ENCODE data around the gene SUN1.
A peak's percentile ranks its signal among the peaks of the same experiment; 100 is the strongest.
"Not testable (repeated sequence)": the region's sequence is repeated elsewhere in the genome, so short reads cannot be mapped to it uniquely, and the experiment has no call there.

Gene SUN1

DNA sequence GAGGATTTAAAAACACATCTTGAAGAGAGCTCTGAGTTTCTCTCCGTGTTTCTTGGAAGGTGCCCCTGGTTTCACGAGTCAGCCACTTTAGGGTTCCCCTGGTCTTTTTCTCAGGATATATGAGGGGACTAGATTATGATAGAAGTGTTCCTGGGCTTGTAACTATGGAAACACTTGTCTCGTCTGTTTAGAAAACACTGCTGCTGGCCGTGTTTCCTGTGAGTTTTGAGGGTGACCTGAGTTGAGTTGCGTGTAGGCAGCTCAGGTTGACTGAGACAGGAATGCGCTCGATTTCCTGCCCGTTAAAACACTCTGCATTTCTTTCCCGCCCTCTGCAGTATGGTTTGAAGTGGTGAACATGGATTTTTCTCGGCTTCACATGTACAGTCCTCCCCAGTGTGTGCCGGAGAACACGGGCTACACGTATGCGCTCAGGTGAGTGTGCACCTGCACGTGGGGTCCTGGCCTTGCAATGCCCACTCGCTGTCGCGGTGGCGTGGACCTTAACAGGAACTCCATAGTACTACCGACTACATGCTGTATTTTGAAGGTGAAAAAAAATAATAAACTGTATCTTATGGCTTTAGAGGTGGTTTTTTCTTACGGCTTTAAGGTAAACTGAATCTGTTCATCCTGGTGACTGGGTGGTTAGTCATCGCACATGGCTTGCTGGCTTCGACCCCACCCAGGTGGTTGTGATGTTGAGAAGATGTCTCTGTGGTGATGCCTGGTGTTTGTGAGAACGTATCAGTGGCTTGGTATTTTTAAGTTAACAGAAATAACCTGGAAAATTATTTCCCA, at the start of gene SUN1:
Gene SUN1 (plus strand): TSS at position 310 of the 801 bp plus-strand sequence. CDS start 49 bp downstream, at position 359.
- peak; percentile 50 to 82 for DNase-seq

GRCh38 chr7:782718-783449, 49.4 kb upstream of the SUN1 start:
- no peak for DNase-seq

GRCh38 chr7:783556-784490, 48.5 kb upstream of the SUN1 start:
- no peak for DNase-seq

- no peak for DNase-seq
Measured at GRCh38 chr7:784971-785370, 47.3 kb upstream of the SUN1 start.

DNA sequence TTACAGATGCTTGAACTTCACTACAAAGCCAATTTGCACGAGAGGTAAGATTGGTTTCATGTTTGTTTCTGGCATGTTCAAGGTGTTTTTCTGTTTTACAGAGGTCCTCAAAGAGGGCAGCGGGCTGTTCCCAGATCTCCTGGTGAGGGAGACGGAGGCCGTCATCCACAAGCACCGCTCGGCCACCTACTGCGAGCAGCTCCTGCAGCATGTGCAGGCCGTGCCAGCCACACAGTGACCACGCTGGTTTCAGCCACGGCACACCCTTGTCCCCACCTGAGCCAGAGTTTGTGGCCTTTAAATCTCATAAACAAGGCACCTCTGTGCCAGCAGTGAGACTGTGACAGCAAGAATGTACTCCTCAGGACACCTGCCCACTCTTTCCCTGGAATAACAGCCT, 46.9 kb upstream of the SUN1 start:
- DNase-seq = no peak

- DNase-seq = peak; percentile 66 to 71
Measured at GRCh38 chr7:786472-787255, 45.6 kb upstream of the SUN1 start.

DNA sequence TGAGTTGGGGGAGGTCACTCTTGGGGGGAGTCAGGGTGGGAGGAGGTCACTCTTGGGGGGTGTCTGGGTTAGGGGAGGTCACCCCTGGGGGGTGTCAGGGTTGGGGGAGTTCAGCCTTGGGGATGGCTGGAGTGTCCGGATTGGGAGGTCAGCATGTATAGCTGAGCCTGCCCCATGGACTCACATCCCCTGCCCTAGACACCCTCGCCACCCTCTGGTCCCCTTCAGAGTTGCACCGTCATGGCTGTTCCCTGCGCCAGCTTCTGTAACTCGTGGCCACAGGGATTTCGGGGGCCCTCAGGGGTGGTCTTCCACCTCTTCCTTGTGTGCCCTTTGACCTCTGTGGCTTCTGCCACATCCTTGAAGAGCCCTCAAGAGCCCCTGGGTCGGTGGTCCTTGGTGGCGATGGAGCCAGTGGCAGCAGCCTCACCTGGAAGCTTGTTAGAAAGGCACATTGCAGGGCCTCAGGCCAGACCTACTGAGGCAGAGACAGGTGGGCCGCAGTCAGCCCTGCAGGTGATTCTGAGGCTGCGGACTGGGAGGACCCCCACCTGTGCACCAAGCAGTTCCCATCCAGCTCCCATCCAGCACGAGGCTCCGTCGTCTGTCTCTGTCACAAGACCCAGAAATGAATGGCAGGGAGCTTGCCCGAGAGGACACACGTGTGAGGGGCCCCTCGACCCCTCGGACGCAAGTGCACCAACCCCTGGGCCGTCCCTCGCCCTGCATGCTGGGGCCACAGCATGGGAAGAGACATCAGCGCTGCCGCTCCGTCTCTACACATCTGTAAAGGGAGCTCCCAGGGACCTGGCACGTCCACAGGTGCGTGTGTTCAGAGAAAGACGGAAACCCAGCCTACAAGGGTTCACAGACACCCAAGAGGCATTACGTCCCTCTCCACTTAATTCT, 44.7 kb upstream of the SUN1 start:
- DNase-seq = no peak

GRCh38 chr7:791519-791918, 40.8 kb upstream of the SUN1 start:
- no peak for DNase-seq

- no peak for DNase-seq
Measured at GRCh38 chr7:794207-794606, 38.1 kb upstream of the SUN1 start.

DNA sequence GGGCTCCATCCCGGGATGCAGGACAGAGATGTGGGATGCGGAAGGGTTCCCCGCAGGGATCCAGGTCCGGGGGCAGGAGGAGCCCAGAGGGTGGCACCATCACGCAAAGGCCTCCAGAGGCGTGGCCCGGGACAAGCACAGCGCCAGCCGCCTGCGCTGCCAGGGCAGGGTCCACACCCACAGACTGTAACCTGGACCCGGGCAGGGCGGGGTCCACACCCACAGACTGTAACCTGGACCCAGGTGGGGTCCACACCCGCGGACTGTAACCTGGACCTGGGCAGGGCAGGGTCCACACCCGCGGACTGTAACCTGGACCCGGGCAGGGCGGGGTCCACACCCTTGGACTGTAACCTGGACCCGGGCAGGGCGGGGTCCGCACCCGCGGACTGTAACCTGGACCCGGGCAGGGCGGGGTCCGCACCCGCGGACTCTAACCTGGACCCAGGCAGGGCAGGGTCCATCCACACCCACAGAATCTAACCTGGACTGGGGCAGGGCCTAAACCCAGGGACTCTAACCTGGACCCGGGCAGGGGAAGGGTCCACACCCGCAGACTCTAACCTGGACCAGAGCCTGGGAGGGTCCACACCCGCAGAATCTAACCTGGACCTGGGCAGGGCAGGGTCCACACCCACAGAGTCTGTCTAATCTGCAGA, 37.5 kb upstream of the SUN1 start:
- no peak for DNase-seq

DNA sequence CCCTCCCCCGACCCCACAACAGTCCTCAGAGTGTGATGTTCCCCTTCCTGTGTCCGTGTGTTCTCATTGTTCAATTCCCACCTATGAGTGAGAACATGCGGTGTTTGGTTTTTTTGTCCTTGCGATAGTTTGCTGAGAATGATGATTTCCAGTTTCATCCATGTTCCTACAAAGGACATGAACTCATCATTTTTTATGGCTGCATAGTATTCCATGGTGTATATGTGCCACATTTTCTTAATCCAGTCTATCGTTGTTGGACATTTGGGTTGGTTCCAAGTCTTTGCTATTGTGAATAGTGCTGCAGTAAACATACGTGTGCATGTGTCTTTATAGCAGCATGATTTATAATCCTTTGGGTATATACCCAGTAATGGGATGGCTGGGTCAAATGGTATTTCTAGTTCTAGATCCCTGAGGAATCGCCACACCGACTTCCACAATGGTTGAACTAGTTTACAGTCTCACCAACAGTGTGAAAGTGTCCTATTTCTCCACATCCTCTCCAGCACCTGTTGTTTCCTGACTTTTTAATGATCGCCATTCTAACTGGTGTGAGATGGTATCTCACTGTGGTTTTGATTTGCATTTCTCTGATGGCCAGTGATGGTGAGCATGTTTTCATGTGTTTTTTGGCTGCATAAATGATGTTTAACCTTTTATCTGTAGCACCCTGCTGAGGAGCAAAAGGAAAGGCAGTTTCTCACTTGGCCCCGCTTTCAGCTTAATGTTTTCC, 35.7 kb upstream of the SUN1 start:
- not testable (repeated sequence) for DNase-seq

GRCh38 chr7:798921-799470, 33.3 kb upstream of the SUN1 start:
- DNase-seq = no peak

- DNase-seq = no peak
Measured at GRCh38 chr7:800692-801091, 31.6 kb upstream of the SUN1 start.

- not testable (repeated sequence) for DNase-seq
Measured at GRCh38 chr7:801351-801750, 30.9 kb upstream of the SUN1 start.

- no peak for DNase-seq
Measured at GRCh38 chr7:801940-802381, 30.3 kb upstream of the SUN1 start.

DNA sequence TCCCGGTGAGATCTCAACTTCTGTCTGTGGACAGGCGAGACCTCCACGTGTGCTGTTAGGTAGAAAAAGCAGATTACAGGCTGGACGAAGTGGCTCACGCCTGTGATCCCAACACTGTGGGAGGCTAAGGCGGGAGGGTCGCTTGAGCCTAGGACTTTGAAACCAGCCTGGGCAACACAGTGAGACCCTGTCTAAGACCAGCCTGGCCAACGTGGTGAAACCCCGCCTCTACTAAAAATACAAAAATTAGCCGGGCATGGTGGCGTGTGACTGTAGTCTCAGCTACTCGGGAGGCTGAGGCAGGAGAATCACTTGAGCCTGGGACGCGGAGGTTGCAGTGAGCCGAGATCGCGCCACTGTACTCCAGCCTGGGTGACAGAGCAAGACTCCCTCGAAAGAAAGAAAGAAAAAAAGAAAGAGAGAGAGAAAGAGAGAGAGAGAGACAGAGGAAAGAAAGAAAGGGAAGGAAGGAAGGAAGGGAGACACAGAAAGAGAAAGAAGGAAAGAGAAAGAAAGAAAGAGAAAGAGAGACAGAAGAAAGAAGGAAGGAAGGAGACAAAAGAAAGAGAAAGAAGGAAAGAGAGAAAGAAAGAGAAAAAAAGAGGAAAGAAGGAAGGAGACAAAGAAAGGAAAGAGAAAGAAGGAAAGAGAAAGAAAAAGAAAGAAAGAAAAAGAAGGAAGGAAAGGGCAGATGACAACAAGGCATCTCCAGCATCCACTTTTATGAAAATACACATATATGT, 29.6 kb upstream of the SUN1 start:
- DNase-seq = no peak

DNA sequence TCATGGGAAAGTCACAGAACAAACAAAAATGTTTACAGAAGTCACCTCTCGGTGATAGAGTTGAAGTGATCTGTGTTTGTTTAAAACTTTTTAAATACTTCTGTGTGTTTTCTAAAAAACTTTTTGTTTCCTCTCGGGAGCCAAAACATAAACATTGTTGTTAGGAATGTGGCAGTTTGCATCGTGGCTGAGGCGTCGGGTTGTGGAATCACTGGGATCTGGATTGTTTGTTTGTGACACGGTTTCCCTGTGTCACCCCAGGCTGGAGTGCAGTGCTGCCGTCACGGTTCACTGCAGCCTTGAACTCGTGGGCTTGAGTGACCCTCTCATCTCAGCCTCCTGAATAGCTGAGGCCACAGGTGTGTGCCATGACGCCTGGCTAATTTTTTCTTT, 29.0 kb upstream of the SUN1 start:
- DNase-seq = no peak

- DNase-seq = not testable (repeated sequence)
Measured at GRCh38 chr7:803796-804195, 28.5 kb upstream of the SUN1 start.

DNA sequence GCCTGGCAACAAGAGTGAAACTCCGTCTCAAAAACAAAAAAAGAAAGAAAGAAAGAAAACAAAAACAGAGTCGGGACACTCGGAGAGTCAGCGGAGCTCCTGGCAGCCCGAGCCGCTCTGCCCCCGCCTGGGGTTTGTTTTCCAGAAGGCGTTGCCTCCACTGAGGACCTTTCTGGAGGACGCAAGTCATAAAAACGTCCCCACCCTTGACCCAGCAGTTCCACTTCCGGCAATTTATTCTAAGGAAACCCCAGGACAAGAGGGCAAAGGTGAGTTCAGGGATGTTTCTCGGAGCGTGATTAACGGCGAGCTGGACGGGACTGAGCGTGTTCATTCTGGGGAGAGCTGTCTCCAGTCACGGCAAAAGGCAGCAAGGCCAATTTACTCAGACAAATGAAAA, 27.0 kb upstream of the SUN1 start:
- DNase-seq = no peak

Data from stimulated activated CD4-positive, alpha-beta T cell treated with anti-CD3 and anti-CD28 coated beads, Interleukin-4, amount 100 ng/mL, for 4 hours (primary cell).